Measurements from ENCODE around the gene FAM83B. TPM values are rescaled to one million over a fixed set of nuclear protein-coding genes. Genes with fewer than 3 reads are reported as not detected.

The FAM83B gene
- total and polyA plus RNA-seq, 2 of the 13 experiments (the other 11 are each of a cell fraction or from before 2014, with no cell fraction given): not detected

DNA sequence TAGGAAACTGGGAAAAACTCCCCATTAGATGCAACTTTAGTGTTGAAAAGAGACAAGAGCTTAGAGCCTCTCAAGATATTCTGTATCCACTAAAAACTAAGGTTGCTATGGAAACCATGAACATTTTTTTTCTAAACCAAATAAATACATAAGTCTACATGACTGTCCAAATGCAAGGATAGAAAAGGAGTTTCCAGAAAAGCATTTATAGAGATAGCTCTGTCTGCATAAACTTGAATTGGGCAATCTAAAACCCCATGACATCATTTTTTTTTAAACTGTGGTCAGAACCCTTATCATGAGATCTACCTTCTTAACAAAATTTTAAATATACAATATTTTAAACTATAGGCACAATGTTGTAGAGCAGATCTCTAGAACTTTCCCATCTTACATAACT, 36.4 kb upstream of the FAM83B start:
- in situ Hi-C loops (cut with HindIII; ENCODE audit: extremely low pct_ligation_motif_present, low pct_unique_long_range_greater_than_20kb) (no loop called here), intact Hi-C loops (cut with micrococcal nuclease; ENCODE audit: unreplicated experiment) (no loop called here)
- no peaks in the 10 kb centered on the region for H3K4me1 ChIP-seq (ENCODE audit: insufficient read depth, low read length)
- no peak for FAIRE-seq
- no peak overlapping the region for H3K4me3 ChIP-seq (replicated peaks in 1 of 3; ENCODE audit: insufficient read depth in 1 of 3, low read depth in 2 of 3, low read length in 3 of 3)
- peaks cover 31% of the 10 kb centered on the region for H3K9me3 ChIP-seq (ENCODE audit: low read length)
- BruUV-seq (replicated peaks): no TSS peak
- no peak overlapping the region for H3K9ac ChIP-seq (ENCODE audit: insufficient read depth, low read depth, low read length)
- no peak for ATAC-seq
- no peak for DNase-seq (ENCODE audit: low spot score)
- CTCF ChIA-PET (ENCODE audit: low intra/inter-chr PET ratio, low total read pairs): no interaction called here
- no peak overlapping the region for H2AFZ ChIP-seq (ENCODE audit: low read length)
- H4K20me1 ChIP-seq (ENCODE audit: insufficient read depth, low read length): no peaks in the 10 kb centered on the region
- no peak overlapping the region for H3K4me2 ChIP-seq (ENCODE audit: low read depth, low read length)
- TF ChIP-seq, protein P1, sequence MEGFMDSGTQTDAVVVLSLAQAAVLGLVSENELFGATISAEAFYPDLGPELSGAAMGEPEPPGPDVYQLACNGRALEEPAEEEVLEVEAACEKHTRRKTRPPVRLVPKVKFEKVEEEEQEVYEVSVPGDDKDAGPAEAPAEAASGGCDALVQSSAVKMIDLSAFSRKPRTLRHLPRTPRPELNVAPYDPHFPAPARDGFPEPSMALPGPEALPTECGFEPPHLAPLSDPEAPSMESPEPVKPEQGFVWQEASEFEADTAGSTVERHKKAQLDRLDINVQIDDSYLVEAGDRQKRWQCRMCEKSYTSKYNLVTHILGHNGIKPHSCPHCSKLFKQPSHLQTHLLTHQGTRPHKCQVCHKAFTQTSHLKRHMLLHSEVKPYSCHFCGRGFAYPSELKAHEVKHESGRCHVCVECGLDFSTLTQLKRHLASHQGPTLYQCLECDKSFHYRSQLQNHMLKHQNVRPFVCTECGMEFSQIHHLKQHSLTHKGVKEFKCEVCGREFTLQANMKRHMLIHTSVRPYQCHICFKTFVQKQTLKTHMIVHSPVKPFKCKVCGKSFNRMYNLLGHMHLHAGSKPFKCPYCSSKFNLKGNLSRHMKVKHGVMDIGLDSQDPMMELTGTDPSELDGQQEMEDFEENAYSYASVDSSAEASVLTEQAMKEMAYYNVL (CRISPR knock-in tag; IDR thresholded peaks at IDR 0.05; ENCODE audit: borderline replicate concordance): no peak
- TF ChIP-seq ATF7 (IDR thresholded peaks at IDR 0.05) (peak; percentile 43), ATF7 (CRISPR knock-in tag; IDR thresholded peaks at IDR 0.05) (no peak)
- H3K79me2 ChIP-seq (ENCODE audit: insufficient read depth, low read length): no peaks in the 10 kb centered on the region
- H3K27me3 ChIP-seq (ENCODE audit: control insufficient read depth in 1 of 2, insufficient read depth in 2 of 2, low read length in 2 of 2): no peaks in the 10 kb centered on the region
- no peaks in the 10 kb centered on the region for H3K36me3 ChIP-seq (replicated peaks in 1 of 2; ENCODE audit: control insufficient read depth in 1 of 2, insufficient read depth in 2 of 2, low read length in 2 of 2)
- POLR2A ChIA-PET: no interaction called here
- H3K27ac ChIP-seq (ENCODE audit: extremely low read length, insufficient read depth, low read length): no peak overlapping the region

GRCh38 chr6:54813892-54814291, 32.7 kb upstream of the FAM83B start:
- in situ Hi-C loops (cut with HindIII; ENCODE audit: extremely low pct_ligation_motif_present, low pct_unique_long_range_greater_than_20kb) (no loop called here), intact Hi-C loops (cut with micrococcal nuclease; ENCODE audit: unreplicated experiment) (no loop called here)
- 13% methylated on average over 3 of the region's 3 CpGs for WGBS (ENCODE audit: low lambda C conversion rate)
- POLR2A ChIA-PET: no interaction called here
- Histone ChIP-seq H4K20me1 (ENCODE audit: insufficient read depth, low read length) (no peaks in the 10 kb centered on the region), H3K9ac (ENCODE audit: insufficient read depth, low read depth, low read length) (no peak overlapping the region), H3K36me3 (replicated peaks in 1 of 2; ENCODE audit: control insufficient read depth in 1 of 2, insufficient read depth in 2 of 2, low read length in 2 of 2) (no peaks in the 10 kb centered on the region), H2AFZ (ENCODE audit: low read length) (no peak overlapping the region), H3K27ac (ENCODE audit: extremely low read length, insufficient read depth, low read length) (no peak overlapping the region), H3K4me2 (ENCODE audit: low read depth, low read length) (no peak overlapping the region), H3K4me3 (replicated peaks in 1 of 3; ENCODE audit: insufficient read depth in 1 of 3, low read depth in 2 of 3, low read length in 3 of 3) (no peak overlapping the region), H3K79me2 (ENCODE audit: insufficient read depth, low read length) (no peaks in the 10 kb centered on the region), H3K4me1 (ENCODE audit: insufficient read depth, low read length) (no peaks in the 10 kb centered on the region), H3K9me3 (ENCODE audit: low read length) (peaks cover 30% of the 10 kb centered on the region), H3K27me3 (ENCODE audit: control insufficient read depth in 1 of 2, insufficient read depth in 2 of 2, low read length in 2 of 2) (no peaks in the 10 kb centered on the region)
- ATAC-seq (no peak), FAIRE-seq (no peak), DNase-seq (ENCODE audit: low spot score) (no peak)
- no TSS peak for BruUV-seq (replicated peaks)
- CTCF ChIA-PET (ENCODE audit: low intra/inter-chr PET ratio, low total read pairs): no interaction called here
- TF ChIP-seq, protein P2, sequence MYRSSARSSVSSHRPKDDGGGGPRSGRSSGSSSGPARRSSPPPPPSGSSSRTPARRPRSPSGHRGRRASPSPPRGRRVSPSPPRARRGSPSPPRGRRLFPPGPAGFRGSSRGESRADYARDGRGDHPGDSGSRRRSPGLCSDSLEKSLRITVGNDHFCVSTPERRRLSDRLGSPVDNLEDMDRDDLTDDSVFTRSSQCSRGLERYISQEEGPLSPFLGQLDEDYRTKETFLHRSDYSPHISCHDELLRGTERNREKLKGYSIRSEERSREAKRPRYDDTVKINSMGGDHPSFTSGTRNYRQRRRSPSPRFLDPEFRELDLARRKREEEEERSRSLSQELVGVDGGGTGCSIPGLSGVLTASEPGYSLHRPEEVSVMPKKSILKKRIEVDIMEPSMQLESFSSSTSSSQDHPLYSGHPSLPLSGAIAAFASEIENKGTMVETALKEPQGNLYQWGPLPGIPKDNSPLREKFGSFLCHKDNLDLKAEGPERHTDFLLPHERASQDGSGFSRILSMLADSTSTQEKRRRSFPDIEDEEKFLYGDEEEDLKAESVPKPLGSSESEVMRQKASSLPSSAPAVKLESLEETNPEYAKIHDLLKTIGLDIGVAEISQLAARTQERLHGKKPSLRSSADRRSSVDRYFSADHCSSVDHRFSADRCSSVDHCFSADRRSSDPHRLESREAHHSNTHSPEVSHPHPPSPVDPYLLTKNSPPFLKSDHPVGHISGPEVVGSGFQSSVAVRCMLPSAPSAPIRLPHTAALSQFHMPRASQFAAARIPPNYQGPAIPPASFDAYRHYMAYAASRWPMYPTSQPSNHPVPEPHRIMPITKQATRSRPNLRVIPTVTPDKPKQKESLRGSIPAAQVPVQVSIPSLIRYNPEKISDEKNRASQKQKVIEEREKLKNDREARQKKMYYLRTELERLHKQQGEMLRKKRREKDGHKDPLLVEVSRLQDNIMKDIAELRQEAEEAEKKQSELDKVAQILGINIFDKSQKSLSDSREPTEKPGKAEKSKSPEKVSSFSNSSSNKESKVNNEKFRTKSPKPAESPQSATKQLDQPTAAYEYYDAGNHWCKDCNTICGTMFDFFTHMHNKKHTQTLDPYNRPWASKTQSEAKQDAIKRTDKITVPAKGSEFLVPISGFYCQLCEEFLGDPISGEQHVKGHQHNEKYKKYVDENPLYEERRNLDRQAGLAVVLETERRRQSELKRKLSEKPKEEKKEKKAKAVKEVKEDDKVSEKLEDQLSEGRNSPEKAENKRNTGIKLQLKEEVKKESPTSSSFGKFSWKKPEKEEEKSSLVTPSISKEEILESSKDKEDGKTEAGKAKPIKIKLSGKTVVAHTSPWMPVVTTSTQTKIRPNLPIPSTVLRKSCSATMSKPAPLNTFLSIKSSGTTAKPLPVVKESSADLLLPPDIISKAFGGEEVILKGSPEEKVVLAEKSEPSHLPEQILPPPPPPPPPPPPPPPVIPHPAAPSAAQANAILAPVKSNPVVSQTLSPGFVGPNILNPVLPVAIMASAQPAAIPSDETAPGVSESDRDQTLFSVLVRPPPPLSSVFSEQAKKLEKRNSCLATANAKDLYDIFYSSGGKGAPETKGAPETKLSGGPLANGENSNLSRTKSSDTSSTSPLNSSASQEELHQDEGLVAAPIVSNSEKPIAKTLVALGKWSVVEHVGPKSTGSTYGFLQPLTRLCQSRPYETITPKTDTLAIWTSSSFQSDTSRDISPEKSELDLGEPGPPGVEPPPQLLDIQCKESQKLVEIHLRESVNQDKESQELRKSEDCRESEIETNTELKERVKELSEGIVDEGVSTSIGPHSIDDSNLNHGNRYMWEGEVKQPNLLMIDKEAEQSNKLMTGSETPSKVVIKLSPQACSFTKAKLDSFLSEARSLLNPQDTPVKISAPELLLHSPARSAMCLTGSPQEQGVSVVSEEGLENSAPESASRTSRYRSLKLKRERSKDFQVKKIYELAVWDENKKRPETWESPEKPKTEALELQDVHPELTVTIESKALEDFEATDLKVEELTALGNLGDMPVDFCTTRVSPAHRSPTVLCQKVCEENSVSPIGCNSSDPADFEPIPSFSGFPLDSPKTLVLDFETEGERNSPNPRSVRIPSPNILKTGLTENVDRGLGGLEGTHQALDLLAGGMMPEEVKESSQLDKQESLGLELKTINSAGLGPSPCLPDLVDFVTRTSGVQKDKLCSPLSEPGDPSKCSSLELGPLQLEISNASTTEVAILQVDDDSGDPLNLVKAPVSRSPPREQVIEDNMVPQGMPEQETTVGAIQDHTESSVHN (CRISPR knock-in tag; IDR thresholded peaks at IDR 0.05): no peak
- no peak for TF ChIP-seq SKI (IDR thresholded peaks at IDR 0.05; ENCODE audit: partially characterized antibody)
- TF ChIP-seq GTF2F1 (IDR thresholded peaks at IDR 0.05; ENCODE audit: low read length): no peak
- no peak for TF ChIP-seq ZNF552 (CRISPR knock-in tag; IDR thresholded peaks at IDR 0.05; ENCODE audit: borderline replicate concordance)
- TF ChIP-seq DRAP1 (CRISPR knock-in tag; IDR thresholded peaks at IDR 0.05): no peak
- TF ChIP-seq FOXC1 (CRISPR knock-in tag; IDR thresholded peaks at IDR 0.05; ENCODE audit: borderline replicate concordance): no peak

Measured in HepG2 (cell line).